A673 (cell line): ENCODE results near the gene SSBP3. TPM values are rescaled to one million over a fixed set of nuclear protein-coding genes. Genes with fewer than 3 reads are reported as not detected.

ENCODE experiments used
- BruUV-seq: library from RNA; stranded (reverse); fragments of 400-500 nt; replicated peaks from 2 replicates; lab custom pipeline; 2021; lab: Mats Ljungman, UMichigan
- CTCF ChIA-PET: fragments of 300-600 bp; sonication (Branson Sonifier 250); formaldehyde crosslinking; loops from one replicate; lab custom pipeline; 2022; ENCODE audit warnings: antibody characterized with exemption; lab: Charles Lee
- POLR2A ChIA-PET: fragments of 300-600 bp; sonication (Branson Sonifier 250); formaldehyde crosslinking; loops from one replicate; lab custom pipeline; 2022; ENCODE audit warnings: antibody characterized with exemption; ENCODE audit not compliant: low non-redundant PET; lab: Charles Lee
- DNase-seq: peaks from one replicate; pipeline ENCODE4 v3.0.0-alpha.2; 2015; ENCODE audit warnings: low spot score
- H3K27ac ChIP-seq: fragments of 200-600 bp; sonication (generic); 2 replicates; pipeline ENCODE4 v1.5.1; 2016; ENCODE audit warnings: mixed run types, low read depth, mild to moderate bottlenecking, mixed read lengths, antibody characterized with exemption, low read length; ENCODE audit not compliant: poor library complexity, severe bottlenecking
- H3K27me3 ChIP-seq: fragments of 200-600 bp; sonication (generic); replicated peaks from 2 replicates; pipeline ENCODE4 v1.6.1; 2017; ENCODE audit warnings: mixed run types, low read depth, mild to moderate bottlenecking, mixed read lengths, antibody characterized with exemption, low read length; ENCODE audit not compliant: insufficient read depth, poor library complexity
- H3K36me3 ChIP-seq: fragments of 200-600 bp; sonication (generic); 2 replicates; pipeline ENCODE4 v1.6.1; 2016; ENCODE audit warnings: mixed run types, mild to moderate bottlenecking, mixed read lengths, antibody characterized with exemption, low read length; ENCODE audit not compliant: insufficient read depth, poor library complexity, severe bottlenecking
- H3K4me1 ChIP-seq: fragments of 200-600 bp; sonication (generic); 2 replicates; pipeline ENCODE4 v1.6.1; 2017; ENCODE audit warnings: mixed run types, mild to moderate bottlenecking, mixed read lengths, antibody characterized with exemption, low read length; ENCODE audit not compliant: insufficient read depth, poor library complexity, severe bottlenecking
- H3K4me3 ChIP-seq: fragments of 200-600 bp; sonication (generic); 2 replicates; pipeline ENCODE4 v1.5.1; 2016; ENCODE audit warnings: low read depth, mixed run types, mild to moderate bottlenecking, mixed read lengths, low read length; ENCODE audit not compliant: poor library complexity, severe bottlenecking
- H3K9me3 ChIP-seq: fragments of 200-600 bp; sonication (generic); 2 replicates; pipeline ENCODE4 v1.6.1; 2016; ENCODE audit warnings: mixed run types, low read depth, mild to moderate bottlenecking, mixed read lengths, antibody characterized with exemption, low read length; ENCODE audit not compliant: poor library complexity, severe bottlenecking
- CTCF ChIP-seq: fragments of 300-800, 200-600 bp; sonication (generic); conservative IDR thresholded peaks from 2 replicates; pipeline ENCODE4 v1.5.1; 2017; ENCODE audit warnings: low read depth, mild to moderate bottlenecking, antibody characterized with exemption, low read length, moderate library complexity, mixed read lengths
- EZH2 ChIP-seq: fragments of 200-600 bp; sonication (generic); IDR thresholded peaks from 2 replicates; pipeline ENCODE4 v1.6.1; 2017; ENCODE audit warnings: borderline replicate concordance, low read depth, mild to moderate bottlenecking, mixed read lengths, antibody characterized with exemption, low read length; ENCODE audit not compliant: poor library complexity, severe bottlenecking
- intact Hi-C: fragments of 100-400 bp; cut with micrococcal nuclease; formaldehyde crosslinking; loops from one replicate; pipeline ENCODE4 v1.10.0; 2022; ENCODE audit not compliant: unreplicated experiment
- total RNA-seq: library from RNA; stranded (reverse); gene quantifications from 2 replicates; pipeline ENCODE4 v1.2.3, GENCODE V29; 2021

The SSBP3 gene
- total RNA-seq, 1 experiment from 2014 or later: 43.0 TPM

GRCh38 chr1:54300401-54300800 lies 105.8 kb downstream of the SSBP3 start:
- peaks cover 20% of the 10 kb centered on the region for H3K4me1 ChIP-seq
- H3K9me3 ChIP-seq: no peaks in the 10 kb centered on the region
- TF ChIP-seq EZH2: no peak
- no peak for TF ChIP-seq CTCF
- H3K36me3 ChIP-seq: no peaks in the 10 kb centered on the region
- BruUV-seq: no TSS peak
- POLR2A ChIA-PET: no interaction called here
- intact Hi-C loops: no loop called here
- CTCF ChIA-PET: no interaction called here
- no peak for DNase-seq
- H3K27me3 ChIP-seq: no peaks in the 10 kb centered on the region
- H3K27ac ChIP-seq: no peak overlapping the region
- no peak overlapping the region for H3K4me3 ChIP-seq

- intact Hi-C loops: no loop called here
- TF ChIP-seq EZH2 (no peak), CTCF (no peak)
- CTCF ChIA-PET: no interaction called here
- Histone ChIP-seq H3K9me3 (no peaks in the 10 kb centered on the region), H3K4me1 (peaks cover 20% of the 10 kb centered on the region), H3K27me3 (no peaks in the 10 kb centered on the region), H3K36me3 (no peaks in the 10 kb centered on the region), H3K4me3 (no peak overlapping the region), H3K27ac (no peak overlapping the region)
- BruUV-seq: no TSS peak
- POLR2A ChIA-PET: interaction anchor here (0.5 kb wide), 1 partner anchor 79 kb away, joined by 3 read pairs; no protein-coding TSS in a partner anchor
- no peak for DNase-seq
These were observed 107.2 kb downstream of the SSBP3 start for GRCh38 chr1:54299037-54299436.

- CTCF ChIA-PET: no interaction called here
- no peak for TF ChIP-seq CTCF
- no peak for TF ChIP-seq EZH2
- Histone ChIP-seq H3K4me1 (peaks cover 20% of the 10 kb centered on the region), H3K4me3 (no peak overlapping the region), H3K36me3 (no peaks in the 10 kb centered on the region), H3K27me3 (no peaks in the 10 kb centered on the region), H3K9me3 (no peaks in the 10 kb centered on the region), H3K27ac (no peak overlapping the region)
- DNase-seq: no peak
- no TSS peak for BruUV-seq
- intact Hi-C loops: no loop called here
- POLR2A ChIA-PET: interaction anchor here (0.5 kb wide), 1 partner anchor 78 kb away, joined by 3 read pairs; no protein-coding TSS in a partner anchor
These were observed 107.7 kb downstream of the SSBP3 start for GRCh38 chr1:54298284-54299033.
